ENCODE results near the gene PKNOX2.

Gene PKNOX2

GRCh38 chr11:125394296-125394695 is 229.7 kb downstream of the PKNOX2 start:
- Histone ChIP-seq H3K4me2 (ENCODE audit: low read length) (no peak overlapping the region), H2AFZ (ENCODE audit: low read depth, low read length) (no peak overlapping the region), H3K27ac (ENCODE audit: low read length) (no peak overlapping the region), H3K27me3 (ENCODE audit: low read depth, low read length) (peaks cover 71% of the 10 kb centered on the region), H3K9ac (ENCODE audit: low read length) (no peak overlapping the region), H4K20me1 (ENCODE audit: insufficient read depth, low read length) (no peaks in the 10 kb centered on the region), H3K9me3 (ENCODE audit: insufficient read depth, low read length) (no peaks in the 10 kb centered on the region), H3K79me2 (ENCODE audit: low read length) (no peaks in the 10 kb centered on the region), H3K4me1 (ENCODE audit: low read length) (peaks cover 13% of the 10 kb centered on the region), H3K36me3 (replicated peaks; ENCODE audit: low read depth, low read length) (no peaks in the 10 kb centered on the region), H3K4me3 (ENCODE audit: low read length) (no peak overlapping the region)
- TF ChIP-seq EZH2phosphoT487 (IDR thresholded peaks at IDR 0.05; ENCODE audit: low read depth) (no peak), CTCF (IDR thresholded peaks at IDR 0.05; ENCODE audit: low read depth, low read length) (no peak)

GRCh38 chr11:125397421-125397820 is 232.9 kb downstream of the PKNOX2 start:
- no peaks in the 10 kb centered on the region for H3K79me2 ChIP-seq (ENCODE audit: low read length)
- no peak overlapping the region for H3K9ac ChIP-seq (ENCODE audit: low read length)
- TF ChIP-seq CTCF (IDR thresholded peaks at IDR 0.05; ENCODE audit: low read depth, low read length) = no peak
- no peak for TF ChIP-seq EZH2phosphoT487 (IDR thresholded peaks at IDR 0.05; ENCODE audit: low read depth)
- no peaks in the 10 kb centered on the region for H3K36me3 ChIP-seq (replicated peaks; ENCODE audit: low read depth, low read length)
- no peak overlapping the region for H3K27ac ChIP-seq (ENCODE audit: low read length)
- peaks cover 19% of the 10 kb centered on the region for H3K4me1 ChIP-seq (ENCODE audit: low read length)
- H3K4me2 ChIP-seq (ENCODE audit: low read length) = no peak overlapping the region
- H2AFZ ChIP-seq (ENCODE audit: low read depth, low read length) = no peak overlapping the region
- H3K27me3 ChIP-seq (ENCODE audit: low read depth, low read length) = peaks cover 82% of the 10 kb centered on the region
- no peaks in the 10 kb centered on the region for H4K20me1 ChIP-seq (ENCODE audit: insufficient read depth, low read length)
- no peak overlapping the region for H3K4me3 ChIP-seq (ENCODE audit: low read length)
- H3K9me3 ChIP-seq (ENCODE audit: insufficient read depth, low read length) = no peaks in the 10 kb centered on the region

GRCh38 chr11:125398475-125398874 is 233.9 kb downstream of the PKNOX2 start:
- Histone ChIP-seq H3K4me1 (ENCODE audit: low read length) (peaks cover 19% of the 10 kb centered on the region), H3K79me2 (ENCODE audit: low read length) (no peaks in the 10 kb centered on the region), H3K4me3 (ENCODE audit: low read length) (peak overlapping the region; percentile 61), H3K27ac (ENCODE audit: low read length) (no peak overlapping the region), H3K9ac (ENCODE audit: low read length) (peak overlapping the region; percentile 30; the same call in 1 of the 2 replicates), H2AFZ (ENCODE audit: low read depth, low read length) (0 out of 2 replicates have a peak overlapping the region, but pooled peaks have one; percentile 4), H3K9me3 (ENCODE audit: insufficient read depth, low read length) (no peaks in the 10 kb centered on the region), H3K27me3 (ENCODE audit: low read depth, low read length) (peaks cover 89% of the 10 kb centered on the region), H4K20me1 (ENCODE audit: insufficient read depth, low read length) (no peaks in the 10 kb centered on the region), H3K4me2 (ENCODE audit: low read length) (peak overlapping the region; percentile 87), H3K36me3 (replicated peaks; ENCODE audit: low read depth, low read length) (no peaks in the 10 kb centered on the region)
- TF ChIP-seq EZH2phosphoT487 (IDR thresholded peaks at IDR 0.05; ENCODE audit: low read depth) (no peak), CTCF (IDR thresholded peaks at IDR 0.05; ENCODE audit: low read depth, low read length) (no peak)

GRCh38 chr11:125398994-125399640 is 234.6 kb downstream of the PKNOX2 start:
- Histone ChIP-seq H3K4me3 (ENCODE audit: low read length) (peak overlapping the region; percentile 61), H3K36me3 (replicated peaks; ENCODE audit: low read depth, low read length) (no peaks in the 10 kb centered on the region), H3K79me2 (ENCODE audit: low read length) (no peaks in the 10 kb centered on the region), H4K20me1 (ENCODE audit: insufficient read depth, low read length) (no peaks in the 10 kb centered on the region), H3K27me3 (ENCODE audit: low read depth, low read length) (peaks cover 89% of the 10 kb centered on the region), H3K9ac (ENCODE audit: low read length) (peak overlapping the region; percentile 30; the same call in 1 of the 2 replicates), H3K27ac (ENCODE audit: low read length) (no peak overlapping the region), H2AFZ (ENCODE audit: low read depth, low read length) (0 out of 2 replicates have a peak overlapping the region, but pooled peaks have one; percentile 4), H3K4me2 (ENCODE audit: low read length) (peak overlapping the region; percentile 87), H3K4me1 (ENCODE audit: low read length) (peaks cover 19% of the 10 kb centered on the region), H3K9me3 (ENCODE audit: insufficient read depth, low read length) (no peaks in the 10 kb centered on the region)
- TF ChIP-seq EZH2phosphoT487 (IDR thresholded peaks at IDR 0.05; ENCODE audit: low read depth) (no peak), CTCF (IDR thresholded peaks at IDR 0.05; ENCODE audit: low read depth, low read length) (no peak)
